ENCODE data around the gene KCNQ1OT1.

Gene KCNQ1OT1

DNA sequence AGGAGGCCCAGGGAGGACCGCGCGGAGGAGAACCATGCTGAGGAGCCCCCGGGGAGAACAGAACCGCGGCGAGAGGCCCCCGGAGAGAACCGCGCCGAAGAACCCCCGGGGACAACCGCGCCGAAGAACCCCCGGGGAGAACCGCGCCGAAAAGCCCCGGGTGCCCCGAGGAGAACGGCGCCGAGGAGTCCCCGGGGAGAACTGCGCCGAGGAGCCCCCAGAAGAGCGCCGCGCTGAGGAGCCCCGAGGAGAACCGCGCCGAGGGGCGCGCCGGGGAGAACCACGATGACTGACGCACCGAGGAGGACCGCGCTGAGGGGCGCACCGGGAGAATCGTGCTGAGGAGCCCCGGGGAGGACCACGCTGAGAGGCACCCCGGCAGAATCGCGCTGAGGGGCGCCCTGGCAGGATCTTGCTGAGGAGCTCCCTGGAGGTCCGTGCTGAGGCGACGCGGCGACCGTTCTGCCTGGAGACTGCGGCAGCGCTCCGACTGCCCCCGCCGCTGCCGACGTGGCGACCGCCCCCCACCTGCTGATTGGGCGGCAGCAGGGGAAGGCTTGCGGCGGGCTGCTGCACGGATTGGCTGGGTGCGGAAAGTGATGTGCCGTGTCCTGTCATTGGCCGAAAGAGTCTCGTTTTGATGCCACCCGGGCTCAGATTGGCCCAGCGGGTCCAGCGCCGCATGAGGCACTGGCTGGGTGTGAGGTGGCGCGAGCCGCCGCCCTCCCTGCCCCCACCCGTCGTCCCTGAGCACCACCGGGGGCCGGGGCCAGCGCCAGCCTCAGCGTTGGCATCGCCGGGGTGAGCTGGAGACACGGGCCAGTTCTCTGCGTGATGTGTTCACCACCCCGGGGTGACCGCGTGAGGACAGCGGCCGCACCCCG is at the start of gene KCNQ1OT1:
Gene KCNQ1OT1, minus strand, starts transcription at position 464 of the 884 bp plus-strand sequence.
- DNase-seq = peak; percentile 91 to 93

DNA sequence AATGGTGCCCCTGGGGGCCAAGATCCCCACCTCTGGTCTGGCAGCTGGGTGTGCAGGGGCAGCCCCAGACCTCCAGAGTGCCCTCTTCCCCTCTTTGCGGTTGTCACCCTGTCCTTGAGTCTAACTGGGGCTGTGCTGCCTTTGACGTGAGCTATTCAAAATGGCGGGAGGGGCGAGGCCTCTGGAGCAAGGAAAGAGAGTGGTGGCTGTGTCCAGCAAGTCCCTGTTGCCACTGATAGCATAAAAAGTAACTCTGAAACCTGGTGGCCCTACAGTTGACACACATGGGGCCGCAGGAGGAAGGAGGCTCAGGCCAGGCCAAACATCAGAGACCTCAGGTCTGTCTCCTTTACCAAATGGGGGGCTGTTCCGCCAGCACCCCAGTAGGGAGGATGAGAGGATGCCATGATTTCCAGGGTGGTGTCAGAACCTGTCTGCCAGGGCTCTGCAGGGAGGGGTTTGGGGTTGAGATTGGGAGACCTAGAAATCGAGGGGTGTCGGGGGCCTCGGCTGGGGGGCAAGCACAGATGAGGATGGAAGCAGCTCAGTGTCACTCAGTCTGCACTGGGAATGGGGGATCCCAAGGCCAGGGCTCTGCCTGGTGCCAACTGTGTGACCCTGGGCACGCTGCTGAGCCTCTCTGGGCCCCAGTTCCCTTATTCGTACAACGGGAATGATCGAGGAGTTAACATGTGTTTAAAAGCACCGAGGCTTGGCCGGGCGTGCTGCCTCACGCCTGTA is 49.2 kb upstream of the KCNQ1OT1 start:
- DNase-seq = no peak

DNA sequence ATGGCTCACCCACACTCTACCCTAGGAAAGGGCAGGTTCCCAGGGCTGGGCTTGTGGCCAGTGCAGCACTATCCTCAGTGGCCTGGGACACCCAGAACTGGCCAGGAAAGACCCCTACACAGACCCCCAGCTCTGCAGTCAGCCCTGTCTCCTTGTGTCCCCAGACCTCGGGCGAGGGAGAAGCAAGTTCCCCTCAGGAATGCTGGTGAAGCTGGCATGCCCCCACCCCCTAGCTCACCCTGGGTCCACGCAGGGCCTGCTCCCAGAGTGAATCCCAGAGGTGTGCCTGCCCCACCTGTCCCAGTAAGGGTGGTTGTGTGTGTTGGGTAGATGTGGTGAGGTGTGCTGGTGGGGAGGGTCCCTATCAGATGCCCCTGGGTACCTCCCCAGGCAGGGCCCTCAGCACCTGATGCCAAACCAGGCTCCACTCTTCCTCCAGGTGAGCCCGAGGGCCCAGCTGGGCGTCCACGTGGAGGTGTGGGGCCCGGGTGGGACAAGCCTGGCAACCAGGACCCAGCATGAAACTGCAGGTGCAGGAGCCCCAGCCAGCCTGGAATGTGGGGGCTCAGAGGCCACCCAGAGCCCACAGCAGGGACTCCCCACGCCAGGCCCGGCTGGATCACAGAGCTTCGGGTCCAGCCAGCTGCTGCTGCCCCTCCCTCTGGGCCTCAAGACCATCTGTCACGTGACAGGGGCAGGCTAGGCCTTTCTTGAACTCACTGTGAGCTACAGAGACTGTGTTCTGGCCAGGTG is 48.4 kb upstream of the KCNQ1OT1 start:
- DNase-seq = no peak

DNA sequence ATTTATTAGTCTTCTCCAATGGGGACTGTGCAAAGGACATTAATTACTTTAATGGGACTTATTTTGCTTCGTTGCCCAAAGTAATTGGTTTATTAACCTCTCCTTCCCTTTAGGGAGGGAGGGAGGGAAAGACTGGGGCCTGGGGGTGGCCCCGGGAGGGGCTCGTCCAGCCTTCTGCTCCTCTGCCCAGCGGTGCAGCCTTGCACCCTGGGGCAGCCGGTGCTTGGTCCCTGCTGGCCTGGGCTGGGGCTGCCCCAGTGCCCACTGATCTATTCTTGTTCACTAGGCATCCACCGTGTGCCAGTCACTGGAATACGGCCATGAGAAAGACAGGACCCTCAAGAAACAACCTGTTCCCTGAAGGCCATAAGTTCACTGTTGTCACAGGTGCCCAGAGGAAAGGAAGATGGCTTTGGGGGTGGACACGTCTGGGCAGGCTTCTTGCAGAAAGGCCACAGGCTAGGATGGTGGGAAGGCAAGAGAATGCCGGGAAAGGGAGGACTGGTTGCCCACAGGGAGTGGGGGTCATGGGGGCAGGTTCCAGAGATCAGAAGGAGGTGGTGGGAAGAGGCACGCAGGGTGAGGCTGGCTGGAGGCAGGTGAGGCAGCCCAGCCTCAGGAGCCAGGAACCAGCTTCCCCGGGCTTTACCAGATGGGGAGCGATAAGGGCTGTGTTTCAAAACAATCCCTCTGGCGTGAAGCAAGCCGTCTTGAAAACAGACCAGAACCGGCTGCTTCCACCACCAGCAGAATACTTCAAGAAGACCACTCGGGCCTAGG is 47.6 kb upstream of the KCNQ1OT1 start:
- DNase-seq = no peak

DNA sequence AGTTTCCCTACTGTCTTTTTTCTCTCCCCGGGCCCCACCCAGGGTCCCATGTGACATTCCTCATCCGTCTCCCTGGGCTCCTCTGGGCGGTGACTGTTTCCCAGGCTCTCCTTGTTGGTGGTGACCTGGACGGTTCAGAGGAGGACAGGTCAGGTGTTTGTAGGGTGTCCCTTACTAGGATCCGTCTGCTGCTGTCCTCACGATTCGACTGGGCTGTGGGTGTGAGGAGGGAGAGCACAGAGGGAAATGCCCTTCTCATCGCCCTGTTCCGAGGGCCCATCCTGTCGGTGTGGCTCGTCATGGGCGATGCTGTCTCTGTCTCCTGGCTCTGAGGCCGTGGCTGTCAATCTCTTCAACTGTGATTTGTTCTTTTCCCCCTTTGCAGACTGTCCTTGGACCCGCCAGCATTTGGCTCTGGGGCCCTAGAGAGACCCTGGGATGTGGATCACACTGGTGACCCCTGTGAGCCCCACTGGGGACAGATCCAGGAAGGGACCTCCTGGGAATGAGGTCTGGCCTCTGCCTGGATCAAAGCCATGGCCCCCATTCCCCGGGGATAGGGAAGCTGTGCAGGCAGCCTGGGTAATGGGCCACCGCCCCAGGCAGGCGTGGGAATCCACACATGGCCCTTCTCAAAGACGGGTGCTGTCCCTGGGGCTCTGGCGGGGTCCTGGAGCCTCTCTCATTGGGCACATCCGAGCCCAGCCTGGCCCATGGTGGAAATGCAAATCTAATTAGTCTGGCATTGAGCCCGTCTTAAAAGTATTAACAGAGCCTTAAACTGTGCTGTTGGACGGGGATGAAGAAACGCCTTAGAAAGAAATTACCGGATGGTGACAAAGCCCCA is 46.8 kb upstream of the KCNQ1OT1 start:
- no peak for DNase-seq

DNA sequence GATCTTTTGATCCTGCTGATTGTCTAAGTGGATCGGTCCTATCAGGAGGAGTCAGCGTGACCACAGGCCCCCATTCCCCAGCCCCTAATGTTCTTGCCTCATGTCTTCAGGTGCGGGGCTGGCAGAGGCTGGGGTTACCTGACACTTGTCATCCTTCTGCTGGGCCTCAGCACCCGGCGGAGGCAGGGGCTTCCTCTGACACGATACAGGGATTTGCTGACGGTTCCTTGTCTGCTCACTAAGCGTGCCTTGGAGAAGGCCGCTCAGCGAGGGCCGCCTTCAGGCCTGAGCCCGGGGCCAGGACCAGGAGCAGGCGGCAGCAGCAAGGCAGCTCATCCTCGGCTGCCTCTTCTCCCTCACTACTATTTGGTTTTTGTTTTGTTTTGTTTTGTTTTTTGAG is 45.7 kb upstream of the KCNQ1OT1 start:
- DNase-seq = no peak

DNA sequence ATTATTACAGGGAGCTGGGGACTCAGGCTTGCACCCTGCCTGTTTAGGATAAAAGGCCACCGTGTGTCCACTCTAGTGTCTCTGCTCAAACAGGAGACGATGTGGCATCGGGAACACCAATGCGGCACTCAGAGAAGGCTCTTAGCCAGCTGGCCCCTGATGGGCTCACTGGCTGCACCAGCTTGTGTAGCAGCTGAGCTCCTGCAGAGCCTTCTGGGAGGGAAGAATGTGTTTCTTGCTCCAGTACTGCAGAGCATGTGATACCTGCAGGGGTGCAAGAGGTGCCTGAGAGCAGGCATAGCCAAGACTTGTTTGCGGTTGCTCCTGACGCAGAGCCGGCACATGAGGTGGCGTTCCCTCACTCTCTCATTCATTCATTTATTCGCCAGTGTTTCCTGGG is 44.4 kb upstream of the KCNQ1OT1 start:
- DNase-seq = no peak

DNA sequence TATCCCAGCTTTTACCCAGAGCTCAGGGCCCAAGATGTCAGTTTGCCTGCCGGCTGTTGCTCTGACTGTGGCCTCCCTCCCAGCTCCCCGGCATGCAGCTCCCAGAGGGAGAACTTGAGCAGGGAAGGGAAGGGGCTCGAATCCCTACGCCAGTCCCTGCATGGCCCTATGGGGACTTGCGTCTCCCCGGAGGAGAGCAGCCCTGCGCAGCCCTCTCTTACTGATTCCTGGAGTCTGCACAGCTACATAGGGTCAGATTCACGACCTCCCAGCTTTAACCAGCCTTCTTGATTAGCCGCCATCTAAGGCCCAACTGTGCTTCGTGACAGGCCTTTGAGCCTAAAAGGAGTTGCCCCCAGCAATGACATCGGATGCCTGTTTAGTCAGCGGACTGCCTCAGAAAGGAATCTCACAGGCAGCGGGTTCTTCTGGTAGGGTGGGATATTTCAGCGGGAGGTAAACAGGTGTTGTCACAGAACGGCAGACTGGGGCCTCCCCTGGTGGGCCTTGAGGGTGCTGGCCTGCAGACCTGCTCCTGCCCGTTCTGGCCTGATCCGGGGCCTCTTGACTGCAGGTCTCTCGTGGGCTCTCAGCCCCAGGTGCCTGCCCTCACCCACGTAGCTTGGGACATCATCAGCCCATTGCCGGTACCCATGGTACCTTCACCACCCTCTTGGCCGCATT is 43.8 kb upstream of the KCNQ1OT1 start:
- no peak for DNase-seq

DNA sequence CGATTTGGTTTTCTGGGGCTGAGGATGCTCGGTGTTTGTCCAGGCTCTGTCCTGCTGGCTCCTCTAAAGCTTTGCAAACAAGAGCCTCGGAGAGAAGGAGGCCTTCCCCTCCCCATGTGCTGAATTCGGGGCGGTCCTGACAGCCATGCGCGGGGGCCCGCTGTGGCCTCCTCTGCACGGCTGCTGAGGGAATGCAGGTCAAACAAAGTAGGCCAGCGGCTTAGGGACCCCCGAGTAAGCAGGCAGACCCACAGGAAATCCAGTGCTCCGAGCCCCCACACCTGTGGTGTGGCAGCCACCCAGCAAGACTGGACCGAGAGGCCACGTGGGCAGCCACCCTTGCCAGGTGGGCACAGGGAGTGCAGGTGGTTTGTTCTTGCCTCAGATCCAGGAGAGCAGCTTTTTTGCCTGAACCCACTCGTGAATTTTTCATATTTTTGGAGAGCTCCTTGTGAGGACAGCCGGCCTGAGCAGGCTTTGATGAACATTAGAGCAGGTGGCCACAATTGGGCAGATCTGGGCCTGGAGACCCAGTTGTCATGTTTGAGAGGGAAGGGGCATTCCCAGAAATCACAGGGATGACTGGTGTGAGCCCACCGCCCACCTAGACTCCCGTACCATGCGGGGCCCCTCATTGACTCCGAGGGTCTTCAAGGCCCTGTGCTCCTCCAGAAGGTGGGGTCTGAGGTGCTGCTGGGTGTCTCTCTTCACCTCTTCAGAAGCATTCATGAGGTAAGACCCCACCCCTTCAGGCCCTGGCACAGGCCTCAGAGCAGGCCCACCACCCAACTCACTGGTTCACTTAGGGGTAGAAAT is 43.0 kb upstream of the KCNQ1OT1 start:
- no peak for DNase-seq

DNA sequence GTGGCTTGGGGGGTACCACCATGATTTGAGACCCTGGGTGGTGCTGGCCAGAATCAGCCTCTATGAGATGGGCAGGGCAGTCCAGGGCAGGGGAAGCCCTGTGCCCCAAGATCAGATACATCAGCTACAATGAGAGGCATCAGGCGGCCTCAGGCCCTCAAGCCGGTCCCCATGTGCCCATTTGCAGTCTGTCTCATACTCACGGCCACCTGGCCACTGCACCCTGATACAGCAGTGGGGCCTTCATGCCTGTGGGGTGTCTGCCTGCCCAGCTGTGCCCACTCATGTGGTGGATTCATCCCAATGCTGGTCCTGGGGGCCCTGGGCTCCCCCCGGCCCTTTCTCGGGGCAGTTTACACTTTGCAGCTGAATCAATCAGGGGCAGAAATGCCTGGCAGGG is 42.4 kb upstream of the KCNQ1OT1 start:
- DNase-seq = no peak

DNA sequence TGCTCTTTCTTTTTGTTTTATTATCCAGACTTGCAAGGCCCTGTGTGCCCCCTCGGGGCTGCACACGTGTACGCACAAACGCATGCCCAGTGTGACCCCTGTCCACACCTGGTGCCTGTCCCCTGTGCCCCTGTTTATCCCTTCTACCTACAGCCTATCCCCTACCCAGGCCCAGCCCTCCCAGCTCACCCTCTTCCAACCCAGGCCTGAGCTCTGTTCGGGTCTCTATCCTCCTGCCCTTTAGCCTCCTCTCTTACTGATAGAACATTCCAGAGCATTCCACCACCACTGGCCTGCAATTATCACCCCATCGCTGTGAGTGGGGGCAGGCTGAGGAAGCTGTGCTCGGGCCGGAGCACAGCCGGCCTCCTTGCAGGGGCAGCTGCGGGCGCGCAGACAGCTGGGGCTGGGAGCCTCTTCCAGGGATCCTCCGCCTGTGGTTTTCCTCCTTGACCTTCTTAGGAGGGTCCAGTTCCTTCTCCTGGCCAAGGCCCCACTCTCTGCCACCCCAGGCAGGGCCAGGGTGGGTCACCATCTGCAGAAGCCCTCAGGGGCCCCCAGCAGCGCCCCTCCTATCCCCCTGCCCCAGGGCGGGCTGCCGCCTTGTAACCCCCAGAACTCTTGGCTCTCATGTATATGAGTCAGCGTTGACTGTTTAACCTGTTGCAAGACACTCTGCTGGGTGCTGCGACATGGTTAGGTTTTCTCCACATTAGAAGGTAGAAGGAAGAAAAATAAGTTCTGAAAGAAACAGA is 41.8 kb upstream of the KCNQ1OT1 start:
- DNase-seq = no peak

DNA sequence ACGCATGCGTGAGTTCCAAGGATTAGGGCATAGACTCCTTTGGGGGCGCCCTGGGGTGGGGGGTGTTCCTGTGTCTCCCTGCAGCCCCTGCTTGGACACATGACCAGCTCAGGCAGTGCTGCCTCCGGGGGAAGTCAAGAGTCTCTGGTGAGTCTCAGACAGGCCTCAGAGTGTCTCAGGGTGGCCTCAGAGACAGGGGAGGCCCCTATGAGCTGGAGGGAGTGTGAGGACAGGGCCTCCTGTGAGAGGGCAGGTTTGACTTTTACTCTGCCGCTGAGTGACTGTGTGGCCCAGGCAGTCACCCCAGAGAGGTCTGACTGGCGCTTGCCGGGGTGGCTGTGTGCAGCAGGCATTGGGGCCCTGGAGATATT is 41.2 kb upstream of the KCNQ1OT1 start:
- DNase-seq = no peak

DNA sequence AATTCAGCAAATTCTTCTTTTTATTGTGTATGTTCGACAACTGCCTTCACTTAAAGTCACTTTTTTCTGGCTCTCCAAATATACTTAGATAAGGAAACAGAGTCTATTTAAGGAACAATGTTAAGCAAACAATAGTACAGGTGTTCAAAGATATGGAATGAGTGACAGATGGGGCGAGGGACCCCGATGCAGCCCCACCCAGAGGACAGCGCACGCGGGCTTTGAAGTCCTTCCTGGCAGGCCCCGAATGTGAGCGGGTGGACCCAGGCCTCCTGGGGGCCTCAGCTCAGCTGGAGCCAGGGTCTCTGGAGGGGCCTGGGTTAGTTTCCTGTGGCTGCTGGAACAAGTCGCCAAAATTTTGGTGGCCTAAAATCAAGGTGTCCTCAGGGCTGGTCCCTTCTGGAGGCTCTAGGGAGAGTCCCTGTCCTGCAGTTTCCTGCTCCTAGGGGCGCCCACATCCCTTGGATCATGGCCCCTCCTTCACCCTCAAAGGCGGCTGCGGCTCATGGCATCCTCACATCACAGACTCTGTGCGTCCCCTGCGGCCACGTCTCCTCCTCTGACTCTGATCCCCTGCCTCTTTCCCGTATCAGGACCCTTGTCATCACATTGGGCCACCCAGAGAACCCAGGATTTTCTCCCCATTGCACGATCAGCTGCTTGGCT is 40.6 kb upstream of the KCNQ1OT1 start:
- DNase-seq = no peak

DNA sequence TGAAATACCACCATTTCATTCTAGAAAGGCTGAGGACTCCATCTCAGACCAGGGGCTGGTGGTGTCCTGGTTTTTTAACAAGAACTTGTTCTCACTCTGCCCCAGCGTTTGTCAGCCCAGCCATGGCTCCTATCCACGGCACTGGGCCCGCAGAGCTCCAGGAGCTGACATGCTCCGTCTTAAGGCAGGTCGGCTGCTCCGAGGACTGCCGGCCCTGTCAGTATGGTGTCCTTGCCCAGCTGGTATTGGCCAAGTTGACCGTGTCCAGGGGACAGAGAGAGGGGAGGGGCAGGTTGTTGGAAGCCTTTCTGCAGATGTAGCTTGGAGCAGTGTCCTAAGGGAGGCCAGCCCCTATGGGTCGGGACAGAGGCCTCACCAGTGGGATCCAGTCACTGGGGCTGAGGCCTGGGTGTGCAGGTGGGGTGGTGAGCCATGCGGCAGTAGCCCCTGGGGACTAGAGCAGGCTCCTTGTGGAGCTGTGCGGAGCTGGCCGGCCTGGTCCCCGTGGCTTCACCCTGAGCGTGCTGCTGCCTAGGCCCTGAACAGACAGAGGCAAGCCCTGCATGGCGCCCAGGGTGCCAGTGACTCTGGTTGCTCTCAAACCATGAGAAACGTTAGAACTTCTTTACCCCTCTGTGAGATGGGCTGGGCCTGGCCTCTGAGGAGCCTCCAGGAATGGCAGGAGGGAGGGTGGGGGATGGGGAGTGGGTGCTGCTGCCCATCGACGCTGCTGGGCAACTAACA is 39.9 kb upstream of the KCNQ1OT1 start:
- no peak for DNase-seq

DNA sequence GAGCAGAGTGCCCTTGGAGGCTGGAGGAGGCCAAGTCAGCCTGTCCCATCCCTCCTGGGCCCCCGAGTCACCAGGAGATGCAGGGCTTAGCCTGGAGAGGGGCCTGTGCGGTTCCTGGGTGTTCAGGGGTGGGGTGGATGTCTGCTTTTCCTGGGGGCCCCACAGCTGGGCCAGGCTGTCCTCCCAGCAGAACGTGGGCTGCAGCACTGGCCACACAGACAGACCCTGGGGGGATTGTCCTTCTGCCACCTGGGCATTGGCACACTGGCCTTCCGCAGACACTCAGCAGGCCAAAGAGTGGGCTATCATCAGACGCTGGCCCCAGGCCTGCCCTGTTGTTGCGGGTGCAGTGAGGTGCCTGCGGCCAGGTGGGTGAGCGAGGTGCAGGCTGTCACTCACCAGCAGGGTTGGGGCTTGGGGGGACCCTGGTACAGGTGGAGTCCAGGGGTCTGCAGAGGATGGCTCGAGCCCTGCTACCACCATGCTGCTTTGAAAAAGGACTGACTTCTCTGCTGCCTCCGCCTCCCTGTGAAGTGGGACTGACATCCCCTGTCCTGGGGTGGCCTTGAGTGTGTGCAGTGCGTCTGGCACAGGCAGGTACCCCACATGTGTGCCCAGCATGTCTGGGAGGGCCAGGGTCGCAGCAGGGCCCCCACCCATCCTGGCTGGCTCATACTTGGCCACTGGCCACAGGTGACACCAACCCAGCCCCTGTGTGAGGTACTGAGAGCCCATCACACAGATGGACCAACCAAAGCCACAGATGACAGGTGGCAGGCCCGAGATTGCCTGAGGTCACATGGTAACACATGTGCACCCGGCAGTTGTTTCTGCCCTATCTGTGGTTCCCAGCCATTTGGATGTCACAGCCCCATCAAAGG is 39.0 kb upstream of the KCNQ1OT1 start:
- DNase-seq = no peak

DNA sequence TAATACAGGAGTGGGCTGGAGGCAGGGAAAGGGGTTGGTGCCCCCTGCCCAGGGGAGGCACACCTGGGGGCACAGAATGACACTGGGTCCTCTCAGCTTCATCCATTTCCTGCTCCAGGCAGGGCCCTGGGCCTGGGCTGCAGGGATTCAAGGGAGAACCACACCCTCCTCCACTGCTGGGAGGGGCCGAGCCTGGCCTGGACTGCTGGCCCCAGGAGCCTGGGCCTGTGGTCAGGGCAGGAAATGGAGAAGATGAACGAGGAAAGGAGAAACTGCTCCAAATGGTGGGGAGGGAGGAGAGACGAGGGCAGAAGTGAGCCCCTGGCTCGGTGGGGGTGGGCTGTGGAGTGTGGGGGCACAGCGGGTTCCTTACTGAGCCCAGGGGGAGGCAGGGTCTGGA is 38.1 kb upstream of the KCNQ1OT1 start:
- DNase-seq = no peak

DNA sequence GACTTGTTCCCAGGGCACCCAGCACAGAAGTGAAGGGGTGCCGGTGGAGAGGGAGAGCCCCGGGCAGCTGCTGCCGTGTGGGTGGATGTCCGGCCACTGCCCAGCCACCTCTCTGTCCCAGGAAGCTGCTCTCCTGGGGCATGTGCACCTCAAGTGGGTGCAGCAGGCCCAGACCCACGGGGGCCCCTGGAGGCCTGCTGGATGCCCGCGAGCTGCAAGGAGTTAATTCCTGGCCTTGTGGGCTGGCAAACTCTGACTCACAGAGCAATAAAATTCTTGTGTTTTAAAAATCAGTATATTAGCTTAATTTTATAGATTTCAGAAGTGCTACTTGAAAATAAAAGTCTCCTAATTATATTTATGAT is 37.4 kb upstream of the KCNQ1OT1 start:
- no peak for DNase-seq

Data from CD4-positive, alpha-beta T cell treated with Interferon alpha-2 for 1 hour (primary cell).